DMS 273 treated with DMSO at 0.1 percent for 48 hours (cell line): ENCODE data around the gene SHROOM4.

Experiments used
- DNase-seq: peaks from one replicate; lab custom pipeline; 2025; lab: John Stamatoyannopoulos, UW

The SHROOM4 gene

GRCh38 chrX:50778272-50778671 lies 35.7 kb downstream of the SHROOM4 start:
- no peak for DNase-seq

- no peak for DNase-seq
These were observed 37.7 kb downstream of the SHROOM4 start for GRCh38 chrX:50776248-50776647.

- DNase-seq: no peak
These were observed 42.6 kb downstream of the SHROOM4 start for GRCh38 chrX:50771382-50771781.

DNA sequence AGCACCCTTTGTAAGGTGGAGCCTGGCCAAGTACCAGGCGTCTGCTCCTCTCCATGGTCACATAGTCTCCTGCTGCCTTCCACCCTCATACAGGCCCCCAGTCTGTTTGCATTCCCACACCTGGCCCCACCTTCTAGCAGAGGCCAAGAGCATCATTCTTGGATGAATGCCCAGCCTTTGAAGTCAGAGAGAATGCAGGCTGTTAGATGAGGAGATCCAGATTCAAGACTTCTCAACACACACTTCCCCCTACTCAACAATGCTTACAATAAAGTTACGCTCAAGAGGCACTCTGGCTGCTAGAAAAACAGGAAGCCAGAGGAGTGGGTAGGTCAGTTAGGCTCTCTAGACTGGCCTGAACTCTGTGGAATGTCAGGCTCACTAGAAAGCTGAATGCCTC lies 43.3 kb downstream of the SHROOM4 start:
- DNase-seq: no peak

DNA sequence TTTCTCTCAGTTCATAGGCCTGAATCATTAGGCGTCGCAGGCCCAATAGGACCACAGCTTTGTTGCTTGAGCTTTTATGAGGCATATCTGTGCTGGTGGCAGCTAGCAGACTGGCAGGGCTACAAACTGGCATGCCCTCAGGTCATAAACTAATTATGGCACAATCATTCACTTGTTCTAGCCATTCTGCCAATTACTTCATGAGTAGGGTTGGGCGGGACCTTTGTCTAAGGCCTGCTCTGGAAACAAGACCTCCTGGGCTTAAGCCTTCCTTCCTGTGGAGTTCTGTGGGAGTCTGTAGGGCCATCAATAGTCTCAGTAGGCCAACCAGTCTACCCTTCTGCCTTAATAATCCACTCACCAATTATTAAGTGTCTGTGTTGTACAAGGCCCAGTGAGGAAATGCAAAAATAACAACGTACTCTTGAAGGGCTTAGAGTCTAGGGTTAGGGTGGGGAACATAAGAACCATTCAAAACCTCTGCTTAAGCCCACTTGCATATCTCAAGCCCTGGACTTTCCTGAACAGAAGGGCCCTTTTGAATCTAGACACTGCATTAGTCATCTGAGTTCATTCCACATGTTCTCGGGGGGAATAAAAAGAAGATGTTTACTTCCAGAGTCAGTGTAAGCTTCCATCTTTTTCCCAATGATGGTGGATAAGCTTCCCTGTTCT lies 44.5 kb downstream of the SHROOM4 start:
- no peak for DNase-seq

DNA sequence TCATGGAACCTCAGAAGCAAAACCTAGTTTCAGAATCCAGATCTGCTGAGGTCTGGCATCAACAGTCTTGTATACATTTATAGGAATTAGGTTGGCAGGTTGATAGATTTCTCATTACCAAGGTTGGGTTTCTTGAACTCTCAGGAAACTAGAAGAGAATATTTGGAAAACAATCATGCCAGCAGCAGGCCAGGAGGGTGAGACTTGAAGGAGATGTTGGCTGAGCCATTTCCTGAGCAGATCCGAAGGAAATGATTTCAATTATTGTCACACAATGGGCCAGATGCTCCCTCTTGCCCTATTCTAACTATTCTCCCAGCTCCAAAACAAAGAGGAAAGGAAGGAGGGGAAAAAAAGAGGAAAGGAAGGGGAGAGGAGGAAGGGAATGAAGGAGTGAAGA lies 45.2 kb downstream of the SHROOM4 start:
- DNase-seq: no peak

DNA sequence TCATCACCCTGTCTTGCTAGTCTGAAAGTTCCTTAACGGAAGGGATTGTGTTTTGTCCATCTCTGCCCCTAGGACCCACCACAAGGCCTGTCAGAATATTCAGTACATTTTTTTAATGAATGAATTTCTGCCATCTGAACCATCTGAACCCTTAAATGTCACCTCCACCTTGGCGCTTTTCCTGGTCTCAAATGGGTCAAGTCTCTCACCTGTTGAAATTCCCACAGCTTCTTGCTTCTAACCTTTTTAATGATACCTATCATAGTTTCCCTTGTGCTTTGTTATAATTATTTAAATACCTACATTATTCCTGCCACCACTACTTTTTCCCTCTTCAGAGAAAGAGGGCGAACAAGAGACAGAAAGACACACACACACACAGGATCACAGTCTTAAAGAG lies 48.0 kb downstream of the SHROOM4 start:
- no peak for DNase-seq

- no peak for DNase-seq
These were observed 51.4 kb downstream of the SHROOM4 start for GRCh38 chrX:50762578-50762977.

- no peak for DNase-seq
These were observed 57.7 kb downstream of the SHROOM4 start for GRCh38 chrX:50756276-50756675.

GRCh38 chrX:50751091-50751490 lies 62.9 kb downstream of the SHROOM4 start:
- DNase-seq: no peak

GRCh38 chrX:50747471-50747900 lies 66.5 kb downstream of the SHROOM4 start:
- DNase-seq: no peak

GRCh38 chrX:50736656-50737055 lies 77.3 kb downstream of the SHROOM4 start:
- DNase-seq: no peak

GRCh38 chrX:50726296-50726695 lies 87.7 kb downstream of the SHROOM4 start:
- DNase-seq: no peak

DNA sequence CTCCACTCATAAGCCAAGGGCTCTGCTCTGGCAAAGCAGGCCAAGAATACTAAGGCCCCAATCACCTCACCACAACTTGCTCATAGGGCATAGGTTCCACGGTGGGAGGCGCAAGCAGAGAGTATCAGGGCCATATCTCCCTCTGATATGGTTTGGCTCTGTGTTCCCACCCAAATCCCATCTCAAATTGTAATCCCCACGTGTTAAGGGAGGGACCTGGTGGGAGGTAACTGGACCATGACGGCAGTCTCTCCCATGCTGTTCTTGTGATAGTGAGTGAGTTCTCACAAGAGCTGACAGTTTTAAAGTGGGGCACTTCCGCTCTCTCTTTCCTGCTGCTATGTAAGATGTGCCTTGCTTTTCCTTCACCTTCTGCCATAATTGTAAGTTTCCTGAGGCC lies 88.7 kb downstream of the SHROOM4 start:
- no peak for DNase-seq

DNA sequence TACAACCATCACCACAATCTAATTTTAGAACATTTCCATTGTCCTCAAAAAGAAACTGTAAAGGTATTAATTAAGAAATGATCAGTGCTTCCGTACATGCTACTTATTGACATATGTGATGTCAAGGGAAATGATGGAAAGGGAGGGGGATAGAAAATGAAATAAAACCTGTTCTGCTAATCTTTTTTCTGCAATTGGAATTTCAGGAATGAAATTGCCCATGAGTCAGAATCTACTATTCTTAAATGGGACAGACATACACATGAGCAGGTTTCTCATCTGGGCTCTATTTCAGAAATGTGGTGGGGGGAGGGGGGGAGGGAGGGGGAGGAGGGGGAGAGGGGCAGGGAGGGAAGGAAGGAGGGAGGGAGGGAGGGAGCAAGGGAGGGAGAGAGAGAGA lies 91.0 kb downstream of the SHROOM4 start:
- no peak for DNase-seq

DNA sequence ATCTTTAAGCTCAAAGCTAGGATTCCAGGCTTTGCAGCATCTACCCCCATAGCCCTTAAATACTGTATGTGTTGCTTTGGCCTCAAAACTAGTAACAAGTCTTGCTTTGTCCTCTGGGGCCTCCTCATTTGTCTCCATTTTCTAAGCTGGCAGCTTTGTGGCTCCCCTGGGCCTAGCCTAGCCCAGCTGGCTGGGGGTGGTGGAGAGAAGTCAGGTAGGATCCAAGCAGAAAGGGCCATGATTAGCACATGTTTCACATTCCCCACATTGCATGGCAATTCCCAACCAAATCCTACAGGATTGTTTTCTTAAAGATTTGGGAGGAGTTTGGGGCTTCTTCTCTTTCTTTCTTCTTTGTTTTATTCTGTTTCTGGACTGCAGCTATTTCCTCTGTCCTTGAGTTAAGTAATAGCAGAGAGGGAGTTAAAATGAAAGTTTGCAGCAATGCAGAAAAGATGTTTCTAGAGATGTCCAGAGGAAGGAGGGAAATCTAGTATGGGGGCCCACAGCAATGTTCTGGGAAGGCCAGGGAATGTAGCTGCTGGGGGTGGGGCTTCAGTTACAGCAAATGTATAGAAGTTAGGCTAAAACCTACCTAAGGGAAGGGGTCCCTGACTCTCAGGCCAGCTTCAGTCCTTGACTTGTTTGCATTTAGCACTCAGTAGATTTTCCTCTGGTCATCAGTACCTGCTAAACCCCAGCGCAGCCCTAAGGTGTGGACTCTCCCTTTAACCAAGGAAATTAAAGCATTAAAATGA lies 92.1 kb downstream of the SHROOM4 start:
- DNase-seq: no peak

DNA sequence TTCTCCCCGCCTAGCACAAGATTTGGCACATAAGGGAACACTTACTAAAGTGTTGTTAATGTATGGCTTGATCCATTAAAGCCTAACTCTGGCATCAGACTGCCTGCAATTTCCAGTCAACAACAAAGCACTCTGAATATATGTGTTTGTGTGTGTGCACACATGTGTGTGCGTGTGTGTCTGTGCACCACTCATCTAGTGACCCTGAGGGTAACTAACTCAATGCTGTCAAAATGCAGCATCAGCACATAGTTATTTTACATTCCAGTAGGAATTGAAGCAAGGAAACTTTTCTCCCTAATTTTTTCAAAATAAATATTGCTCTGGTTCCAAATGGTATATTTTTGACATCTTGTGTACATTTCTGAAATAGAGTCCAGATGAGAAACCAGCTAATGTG lies 94.4 kb downstream of the SHROOM4 start:
- no peak for DNase-seq

GRCh38 chrX:50718776-50719175 lies 95.2 kb downstream of the SHROOM4 start:
- DNase-seq: no peak

- no peak for DNase-seq
These were observed 97.3 kb downstream of the SHROOM4 start for GRCh38 chrX:50716706-50717105.

DNA sequence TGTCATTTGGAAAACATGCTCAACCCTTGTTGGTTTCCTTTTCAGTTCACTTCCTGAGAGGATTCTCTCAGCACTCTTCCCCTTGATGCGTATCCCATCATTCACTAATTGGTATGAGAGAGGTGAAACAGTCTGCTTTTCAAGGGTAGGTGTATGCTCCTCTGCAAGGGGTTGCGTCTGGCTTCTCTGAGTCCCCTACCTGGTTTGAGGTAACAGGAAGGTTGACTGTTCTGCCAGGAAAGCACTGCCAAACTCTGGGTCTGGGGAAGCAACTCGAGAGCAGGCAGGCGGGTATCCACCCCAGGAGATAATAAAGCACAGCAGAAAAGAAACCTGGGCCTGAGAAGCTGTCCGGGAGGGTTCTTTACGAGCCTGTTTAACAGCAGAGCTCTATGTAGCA lies 101.2 kb downstream of the SHROOM4 start:
- DNase-seq: no peak

- no peak for DNase-seq
These were observed 102.1 kb downstream of the SHROOM4 start for GRCh38 chrX:50711907-50712306.

DNA sequence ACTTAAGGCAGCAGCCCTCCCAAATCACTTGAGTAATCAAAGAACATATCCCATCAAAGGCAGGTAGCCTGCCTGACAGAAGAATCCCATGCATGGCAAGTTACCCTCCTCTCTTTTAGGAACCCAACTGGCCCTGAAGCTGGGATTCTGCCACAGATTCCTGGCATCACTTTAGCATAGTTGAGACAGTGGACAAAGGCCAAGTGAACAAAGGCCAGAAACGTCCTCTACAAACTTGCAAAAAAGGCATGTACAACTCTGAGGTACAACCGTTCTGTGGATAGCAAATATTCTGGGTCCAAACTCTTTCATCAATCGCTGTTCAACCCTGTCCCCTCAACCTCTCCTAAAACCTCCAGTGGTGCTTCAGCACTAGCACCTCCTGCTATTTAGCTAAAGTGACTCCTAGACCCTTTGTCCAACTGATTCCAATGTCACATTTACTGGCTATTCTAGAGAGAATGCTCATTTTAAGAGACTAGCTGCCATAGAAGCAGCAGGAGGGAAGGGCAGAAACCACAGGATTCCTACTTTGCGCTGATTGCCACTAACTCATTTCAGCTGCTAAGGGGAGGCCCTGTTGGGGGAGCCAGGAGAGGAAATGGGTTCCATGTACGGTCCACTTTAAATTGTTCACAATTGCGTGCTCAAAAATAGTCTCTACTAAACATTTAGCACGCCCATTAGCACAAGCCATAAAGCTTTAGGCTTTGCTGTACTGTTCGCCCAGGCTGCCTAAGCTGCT lies 105.9 kb downstream of the SHROOM4 start:
- DNase-seq: no peak

GRCh38 chrX:50707405-50707804 lies 106.6 kb downstream of the SHROOM4 start:
- DNase-seq: no peak
